GM12864 (cell line): Measurements from ENCODE around the gene NF1.
"Not testable (repeated sequence)": the region's sequence is repeated elsewhere in the genome, so short reads cannot be mapped to it uniquely, and the experiment has no call there.

Experiments used
- DNase-seq: peaks from one replicate; pipeline ENCODE4 v3.0.0-alpha.2; 2011; ENCODE audit warnings: low read depth
- H3K4me3 ChIP-seq: 2 replicates; pipeline ENCODE4 v1.5.1; 2011; ENCODE audit warnings: mild to moderate bottlenecking, low read depth, low read length, control low read depth
- TF ChIP-seq, protein P1 (sequence below): IDR thresholded peaks from 2 replicates; pipeline ENCODE4 v1.5.1; 2011; ENCODE audit warnings: low read depth, mild to moderate bottlenecking, moderate library complexity, low read length, control low read depth, inconsistent platforms; ENCODE audit errors: missing control alignments

NF1 gene

DNA sequence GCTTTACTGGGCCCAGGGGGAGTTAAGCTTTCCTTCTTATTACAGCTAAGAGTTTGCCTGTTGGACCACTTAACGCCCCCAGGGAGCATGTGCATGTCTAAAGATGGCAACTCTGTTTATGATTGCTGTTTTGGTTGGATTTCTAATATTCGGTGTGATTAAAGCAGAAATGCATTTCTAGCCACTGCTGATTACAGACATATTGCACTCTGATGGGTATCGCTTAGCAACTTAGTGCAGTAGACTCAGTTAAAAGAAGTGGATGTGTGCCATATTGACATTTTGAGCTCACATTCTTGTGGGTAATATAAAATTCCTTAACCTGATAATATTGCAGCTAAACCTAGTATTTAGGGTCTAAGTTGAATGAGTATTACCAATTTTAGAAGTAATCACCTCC lies 4.2 kb downstream of the NF1 start:
- H3K4me3 ChIP-seq, result no peak overlapping the region

DNA sequence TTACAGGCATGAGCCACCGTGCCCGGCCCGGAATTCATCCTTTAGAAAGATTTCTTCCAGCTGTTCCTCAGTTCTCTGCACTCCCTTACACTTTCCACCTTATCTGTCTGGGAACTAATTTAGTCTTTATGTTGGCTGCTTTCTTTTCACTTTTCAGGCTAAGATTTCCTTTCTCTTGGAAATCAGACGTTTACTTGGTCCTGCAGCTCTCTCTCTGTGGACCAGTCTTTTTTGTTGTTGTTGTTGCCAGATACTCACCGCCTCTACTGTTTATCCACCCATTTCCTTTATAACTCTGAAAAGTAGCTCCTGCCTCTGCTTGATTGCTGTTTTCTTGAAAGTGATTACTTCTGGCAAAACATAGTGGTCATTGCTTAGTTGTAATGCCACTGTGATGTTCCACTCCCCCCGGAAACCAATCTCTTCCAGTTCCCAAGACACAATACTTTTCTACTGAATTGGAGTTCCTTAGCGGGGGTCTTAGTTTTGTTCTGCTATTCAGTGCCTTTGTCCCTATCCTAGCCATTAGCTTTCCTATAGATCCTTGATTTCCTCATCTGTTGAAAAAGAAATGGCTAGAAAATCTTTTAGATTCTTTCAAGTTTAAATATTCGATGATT lies 6.2 kb downstream of the NF1 start:
- TF ChIP-seq, protein P1, sequence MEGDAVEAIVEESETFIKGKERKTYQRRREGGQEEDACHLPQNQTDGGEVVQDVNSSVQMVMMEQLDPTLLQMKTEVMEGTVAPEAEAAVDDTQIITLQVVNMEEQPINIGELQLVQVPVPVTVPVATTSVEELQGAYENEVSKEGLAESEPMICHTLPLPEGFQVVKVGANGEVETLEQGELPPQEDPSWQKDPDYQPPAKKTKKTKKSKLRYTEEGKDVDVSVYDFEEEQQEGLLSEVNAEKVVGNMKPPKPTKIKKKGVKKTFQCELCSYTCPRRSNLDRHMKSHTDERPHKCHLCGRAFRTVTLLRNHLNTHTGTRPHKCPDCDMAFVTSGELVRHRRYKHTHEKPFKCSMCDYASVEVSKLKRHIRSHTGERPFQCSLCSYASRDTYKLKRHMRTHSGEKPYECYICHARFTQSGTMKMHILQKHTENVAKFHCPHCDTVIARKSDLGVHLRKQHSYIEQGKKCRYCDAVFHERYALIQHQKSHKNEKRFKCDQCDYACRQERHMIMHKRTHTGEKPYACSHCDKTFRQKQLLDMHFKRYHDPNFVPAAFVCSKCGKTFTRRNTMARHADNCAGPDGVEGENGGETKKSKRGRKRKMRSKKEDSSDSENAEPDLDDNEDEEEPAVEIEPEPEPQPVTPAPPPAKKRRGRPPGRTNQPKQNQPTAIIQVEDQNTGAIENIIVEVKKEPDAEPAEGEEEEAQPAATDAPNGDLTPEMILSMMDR, result no peak
- H3K4me3 ChIP-seq, result no peak overlapping the region
- DNase-seq, result no peak

More for the DNA sequence above, 4.2 kb downstream of the NF1 start:
- TF ChIP-seq, protein P1, result no peak
- no peak for DNase-seq

DNA sequence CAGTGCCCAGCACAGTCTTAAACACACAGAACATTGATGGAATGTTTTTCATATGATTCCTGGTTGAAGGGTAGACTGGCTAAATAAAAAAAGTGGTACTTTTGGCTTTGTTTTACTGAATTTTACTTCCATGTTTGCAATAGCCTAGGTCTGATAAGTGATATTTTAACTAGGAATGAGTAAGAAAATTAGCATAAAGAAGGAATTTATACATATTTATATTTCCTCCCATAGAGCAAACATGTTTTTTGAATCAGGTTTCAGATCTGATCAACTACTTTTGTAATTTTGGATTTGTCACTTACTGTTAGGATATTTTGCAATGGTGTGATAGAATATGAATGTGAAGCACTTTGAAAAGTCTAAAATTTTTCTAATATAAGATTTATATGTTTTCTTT lies 7.2 kb downstream of the NF1 start:
- TF ChIP-seq, protein P1, result no peak
- H3K4me3 ChIP-seq, result no peak overlapping the region
- DNase-seq, result no peak

DNA sequence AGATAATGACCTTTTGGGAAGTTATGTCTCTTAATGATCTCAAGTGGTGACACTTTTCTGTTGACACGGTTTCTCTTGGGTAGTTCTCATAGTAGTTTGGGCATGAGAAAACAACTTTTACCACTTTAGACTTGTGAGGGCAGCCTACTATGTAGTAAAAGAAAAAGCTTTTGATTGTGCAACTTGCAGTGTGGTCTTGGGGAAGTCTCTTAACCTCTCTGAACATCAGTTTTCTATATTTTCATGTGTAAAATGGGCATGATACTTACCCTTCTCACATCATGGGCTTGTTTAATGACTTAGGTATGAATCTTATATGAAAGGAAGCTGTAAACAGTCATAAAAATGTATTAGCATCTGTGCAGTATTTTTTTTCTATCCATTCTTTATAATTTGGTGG lies 11.2 kb downstream of the NF1 start:
- no peak overlapping the region for H3K4me3 ChIP-seq
- TF ChIP-seq, protein P1, result no peak
- DNase-seq, result no peak

DNA sequence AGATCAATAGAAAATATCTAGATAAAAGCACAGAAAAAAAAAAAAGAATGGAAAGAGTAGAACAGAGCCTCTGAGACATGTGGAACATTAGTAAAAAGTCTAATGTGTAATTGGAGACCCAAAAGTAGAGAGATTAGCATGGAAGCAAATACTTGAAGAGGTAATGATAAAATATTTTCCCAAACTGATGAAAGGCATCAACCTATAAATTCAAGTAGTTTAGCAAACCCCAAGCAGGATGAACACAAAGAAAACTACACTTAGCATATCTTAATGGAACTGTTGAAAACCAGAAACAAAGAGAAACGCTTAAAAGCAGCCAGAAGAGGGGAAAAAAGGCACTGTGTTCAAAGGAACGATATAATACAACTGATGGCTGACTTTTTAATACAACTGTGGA lies 16.4 kb downstream of the NF1 start:
- no peak overlapping the region for H3K4me3 ChIP-seq
- no peak for DNase-seq
- TF ChIP-seq, protein P1, result no peak

DNA sequence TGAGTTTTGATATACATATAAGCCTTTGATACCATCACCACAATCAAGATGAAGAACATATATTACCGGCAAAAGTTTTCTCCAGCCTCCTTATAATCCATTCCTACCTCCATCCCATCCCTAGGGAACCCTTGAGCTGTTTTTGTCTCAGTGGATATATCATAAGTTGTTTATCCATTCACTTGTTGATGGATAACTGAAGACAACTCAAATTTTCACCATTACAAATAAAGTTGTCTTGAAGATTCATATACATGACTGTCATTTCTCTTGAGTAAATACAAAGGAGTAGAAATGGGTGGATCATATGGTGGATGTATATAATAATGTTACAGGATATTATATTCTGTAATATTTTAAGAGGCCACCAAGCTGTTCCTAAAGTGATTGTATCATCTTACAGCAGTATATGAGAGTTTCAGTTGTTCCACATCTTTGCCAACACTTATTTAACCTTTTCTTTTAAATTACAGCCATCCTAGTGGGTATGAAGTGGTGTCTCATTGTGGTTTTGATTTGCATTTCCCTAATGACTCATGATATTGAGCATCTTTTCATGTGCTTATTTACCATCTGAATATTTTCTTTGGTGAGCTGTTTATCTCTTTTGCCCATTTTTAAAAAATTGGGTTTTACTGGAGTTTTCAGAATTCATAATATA lies 17.4 kb downstream of the NF1 start:
- TF ChIP-seq, protein P1, result no peak
- no peak for DNase-seq
- H3K4me3 ChIP-seq, result no peak overlapping the region

DNA sequence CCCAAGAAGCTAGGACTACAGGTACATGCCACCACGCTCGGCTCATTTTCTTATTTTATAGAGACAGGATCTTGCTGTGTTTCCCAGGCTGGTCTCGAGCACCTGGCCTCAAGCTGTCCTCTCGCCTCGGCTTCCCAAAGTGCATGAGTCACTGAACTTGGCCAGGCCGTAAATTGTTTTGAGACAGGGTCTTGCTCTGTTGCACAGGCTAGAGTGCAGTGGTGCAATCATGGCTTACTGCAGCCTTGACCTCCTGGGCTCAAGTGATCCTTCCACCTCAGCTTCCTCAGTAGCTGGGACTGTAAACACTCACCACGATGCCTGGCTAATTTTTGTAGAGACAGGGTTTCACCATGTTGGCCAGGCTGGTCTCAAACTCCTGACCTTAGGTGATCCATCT lies 18.6 kb downstream of the NF1 start:
- H3K4me3 ChIP-seq, DNase-seq: not testable (repeated sequence)
